GM19239 (cell line): ENCODE measurements around the gene FCRL5.
A peak's percentile ranks its signal among the peaks of the same experiment; 100 is the strongest.
"Not testable (repeated sequence)": the region's sequence is repeated elsewhere in the genome, so short reads cannot be mapped to it uniquely, and the experiment has no call there.

Experiments
- DNase-seq: peaks from one replicate; pipeline ENCODE4 v3.0.0; 2011; ENCODE audit warnings: low spot score; ENCODE audit not compliant: insufficient read length
- FAIRE-seq: peaks from 2 replicates; lab custom pipeline; 2011; peaks lifted over from hg19 to GRCh38; lab: Jason Lieb, UNC

The FCRL5 gene

GRCh38 chr1:157551694-157552693, at the start of gene FCRL5:
Gene FCRL5, minus strand, starts transcription at chr1:157552515. Its CDS starts 153 bp downstream, at chr1:157552362.
- FAIRE-seq (peak; percentile 98), DNase-seq (no peak)

DNA sequence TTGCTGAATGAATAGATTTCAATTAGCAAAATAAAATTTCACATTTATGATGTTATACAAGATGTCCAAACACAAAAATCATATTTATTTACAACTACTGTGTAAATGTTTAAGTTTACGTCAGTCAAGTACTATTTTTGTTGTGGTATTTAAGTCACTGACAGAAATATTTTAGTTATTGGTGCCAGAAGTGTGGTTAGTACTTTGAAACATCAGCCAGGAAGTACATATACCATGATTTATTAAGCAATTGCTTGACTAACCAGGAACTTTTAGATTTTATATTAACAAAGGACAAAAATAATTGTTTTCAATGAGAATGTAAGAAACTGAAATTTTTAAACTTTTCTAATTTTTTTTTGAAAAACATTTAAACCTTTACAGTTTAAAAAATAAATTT, 47.9 kb upstream of the FCRL5 start:
- FAIRE-seq (peak; percentile 4), DNase-seq (no peak)

- peak; percentile 98 for FAIRE-seq
These were observed 45.8 kb upstream of the FCRL5 start, which contains the start of gene FCRL4 for GRCh38 chr1:157597959-157598667. Gene FCRL4, minus strand, starts transcription at chr1:157598085. Its CDS starts 141 bp downstream, at chr1:157597944.

GRCh38 chr1:157596384-157596783, 44.1 kb upstream of the FCRL5 start:
- FAIRE-seq (peak; percentile 97), DNase-seq (no peak)

More at GRCh38 chr1:157597959-157598667, 45.8 kb upstream of the FCRL5 start, which contains the start of gene FCRL4:
- no peak for DNase-seq

- DNase-seq (peak; percentile 57), FAIRE-seq (peak; percentile 100)
These were observed 43.0 kb upstream of the FCRL5 start for GRCh38 chr1:157595356-157595755.

DNA sequence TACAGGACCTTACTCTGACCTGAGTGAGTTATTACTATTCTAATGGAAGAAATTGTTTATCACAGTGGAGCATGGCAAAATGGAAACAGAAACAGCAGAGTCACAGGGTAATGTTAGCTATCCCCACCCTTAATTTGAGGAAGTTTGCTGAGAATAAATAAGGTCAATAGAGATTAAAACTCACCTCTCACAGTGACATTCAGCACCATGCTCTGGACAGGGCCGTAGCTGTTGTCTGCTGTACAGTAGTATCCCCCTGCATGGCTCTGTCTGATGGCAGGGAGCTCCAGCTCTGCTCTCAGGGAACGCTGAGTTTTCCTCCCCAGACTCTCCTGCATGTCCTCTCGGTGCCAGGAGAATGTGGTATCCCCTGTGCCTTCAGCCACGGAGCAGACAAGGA, 33.7 kb upstream of the FCRL5 start:
- FAIRE-seq (peak; percentile 21), DNase-seq (no peak)

GRCh38 chr1:157584503-157584902, 32.2 kb upstream of the FCRL5 start:
- no peak for FAIRE-seq

DNA sequence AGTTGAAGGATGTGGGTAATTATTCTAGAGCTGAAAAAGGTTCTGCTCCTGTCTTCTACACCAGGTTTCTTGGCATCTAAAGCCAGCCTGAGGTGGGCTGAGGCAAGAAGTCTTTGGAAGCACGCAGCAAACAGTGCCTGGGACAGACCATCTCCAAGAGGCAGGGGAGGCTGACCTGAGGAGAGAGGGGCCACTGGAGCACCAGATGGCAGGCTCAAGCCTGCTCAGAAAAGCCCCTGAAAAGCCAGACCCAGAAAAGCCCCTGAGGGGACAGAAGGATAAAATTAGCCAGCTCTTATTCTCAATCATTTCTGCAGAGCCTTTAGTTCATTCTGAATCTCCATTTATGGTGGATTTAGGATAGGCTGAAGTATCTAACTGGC, 28.5 kb upstream of the FCRL5 start:
- FAIRE-seq (no peak), DNase-seq (no peak)

More at GRCh38 chr1:157584503-157584902, 32.2 kb upstream of the FCRL5 start:
- DNase-seq = no peak

GRCh38 chr1:157580179-157580827, 28.0 kb upstream of the FCRL5 start:
- FAIRE-seq = peak; percentile 100
- DNase-seq = no peak

- no peak for FAIRE-seq
These were observed 25.1 kb upstream of the FCRL5 start for GRCh38 chr1:157577420-157577819.

GRCh38 chr1:157575744-157576143, 23.4 kb upstream of the FCRL5 start:
- FAIRE-seq = no peak
- DNase-seq = no peak

More at GRCh38 chr1:157577420-157577819, 25.1 kb upstream of the FCRL5 start:
- no peak for DNase-seq

- no peak for DNase-seq
- no peak for FAIRE-seq
These were observed 22.5 kb upstream of the FCRL5 start for GRCh38 chr1:157574836-157575235.

DNA sequence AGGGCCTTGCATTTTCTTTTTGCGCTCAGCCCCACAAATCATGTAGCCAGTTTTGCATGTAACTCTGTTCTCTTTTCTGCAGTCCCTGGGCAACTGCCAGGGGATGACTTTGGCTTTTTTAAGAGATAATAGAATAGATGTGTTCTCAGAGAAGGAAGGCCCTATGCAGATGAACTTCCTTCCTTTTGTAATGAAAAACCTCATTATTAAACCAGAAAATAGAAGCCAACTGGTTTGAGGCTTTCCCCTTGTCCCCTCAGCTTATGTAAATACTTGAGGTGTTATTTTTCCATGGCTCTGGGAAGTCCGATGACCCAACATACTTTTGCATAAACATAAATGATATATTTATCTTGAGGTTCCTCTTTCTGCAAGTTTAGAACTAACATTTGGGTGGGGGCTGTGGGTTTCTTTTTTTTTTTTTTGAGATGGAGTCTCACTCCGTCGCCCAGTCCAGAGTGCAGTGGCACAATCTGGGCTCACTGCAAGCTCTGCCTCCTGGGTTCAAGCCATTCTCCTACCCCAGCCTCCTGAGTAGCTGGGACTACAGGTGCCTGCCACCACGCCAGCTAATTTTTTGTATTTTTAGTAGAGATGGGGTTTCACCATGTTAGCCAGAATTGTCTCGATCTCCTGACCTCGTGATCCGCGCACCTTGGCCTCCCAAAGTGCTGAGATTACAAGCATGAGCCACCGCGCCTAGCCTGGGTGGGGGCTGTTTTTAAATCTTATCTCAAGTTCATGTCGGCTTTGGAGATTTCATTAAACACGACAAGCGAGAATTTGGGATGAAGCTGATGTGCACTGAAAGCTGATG, 14.4 kb upstream of the FCRL5 start:
- no peak for DNase-seq
- peak; percentile 61 for FAIRE-seq

DNA sequence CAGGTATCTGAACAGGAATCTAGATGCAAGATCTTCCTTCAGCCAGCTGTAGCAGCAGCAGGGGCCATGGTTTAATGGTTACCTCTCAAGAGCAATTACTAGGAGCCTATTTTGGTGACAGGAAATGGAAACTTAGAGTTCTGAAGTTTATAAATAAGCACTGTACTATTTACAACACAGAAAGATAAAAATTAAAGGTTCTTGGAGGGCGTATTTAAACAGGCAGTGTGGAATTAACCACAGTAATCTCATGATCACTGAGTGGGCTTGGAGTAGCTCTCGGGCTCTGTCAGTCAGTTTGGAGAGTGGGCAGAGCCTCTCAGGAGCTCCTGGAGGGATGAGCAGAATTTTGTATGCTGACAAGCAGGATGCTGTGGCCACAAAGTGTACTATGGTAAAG, 10.2 kb upstream of the FCRL5 start:
- no peak for DNase-seq
- FAIRE-seq = peak; percentile 98

GRCh38 chr1:157558119-157558518, 5.8 kb upstream of the FCRL5 start:
- no peak for DNase-seq
- FAIRE-seq = no peak

GRCh38 chr1:157548081-157548480, 4.2 kb downstream of the FCRL5 start:
- not testable (repeated sequence) for FAIRE-seq

GRCh38 chr1:157542676-157543075, 9.6 kb downstream of the FCRL5 start:
- no peak for FAIRE-seq
- DNase-seq = no peak

More at GRCh38 chr1:157548081-157548480, 4.2 kb downstream of the FCRL5 start:
- not testable (repeated sequence) for DNase-seq

- no peak for DNase-seq
- no peak for FAIRE-seq
These were observed 11.5 kb downstream of the FCRL5 start for GRCh38 chr1:157540852-157541251.

DNA sequence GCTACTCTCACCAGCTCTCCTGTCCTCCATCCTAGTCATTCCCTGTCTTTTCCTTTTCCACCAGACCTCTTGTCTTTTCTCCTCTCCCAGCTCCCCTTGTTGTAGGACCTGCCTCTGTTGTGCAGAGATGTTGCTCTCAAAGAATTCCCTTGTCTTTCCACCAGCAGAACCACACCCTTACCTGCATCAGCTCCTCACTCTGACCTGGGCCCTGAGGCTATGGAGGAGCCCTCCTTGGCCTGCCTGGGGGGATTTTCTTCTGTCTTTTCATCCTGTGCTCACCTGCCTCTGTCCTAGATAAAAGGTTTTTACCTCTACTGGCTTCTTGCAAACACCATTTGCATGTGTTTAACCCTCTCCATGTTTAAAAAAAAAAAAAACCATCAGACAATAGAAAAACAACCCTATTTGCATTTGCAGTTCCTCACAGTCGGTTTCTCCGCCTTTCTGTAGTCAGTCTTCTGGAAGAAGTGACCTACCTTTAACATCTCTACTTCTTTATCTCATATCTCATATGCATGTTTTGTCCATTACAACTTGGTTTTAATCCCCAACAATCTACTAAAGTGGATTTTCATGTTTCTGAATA, 12.1 kb downstream of the FCRL5 start:
- DNase-seq (no peak), FAIRE-seq (peak; percentile 80)
